IMR-90 (cell line): Measurements from ENCODE around the gene DLX2. TPM values are rescaled to one million over a fixed set of nuclear protein-coding genes. Genes with fewer than 3 reads are reported as not detected.

Experiments used
- ATAC-seq: fragments of 200-7000 bp; cut with Tn5 transposase; 2 replicates; pipeline ENCODE4 v1.9.1; 2020; ENCODE audit warnings: low read depth, mild to moderate bottlenecking, moderate library complexity
- BruUV-seq: library from RNA; stranded (reverse); fragments of 400-500 nt; replicated peaks from 2 replicates; lab custom pipeline; 2021; lab: Mats Ljungman, UMichigan
- CTCF ChIA-PET: fragments of 300-600 bp; formaldehyde crosslinking; extraction: SDS; loops from one replicate; lab custom pipeline; 2021; ENCODE audit warnings: antibody characterized with exemption; lab: Yijun Ruan, JAX
- POLR2A ChIA-PET: fragments of 300-600 bp; sonication (Branson Sonifier 250); formaldehyde crosslinking; loops from one replicate; lab custom pipeline; 2022; ENCODE audit warnings: antibody characterized with exemption; ENCODE audit not compliant: unreplicated experiment; lab: Charles Lee
- DNase-seq: peaks from one replicate; pipeline ENCODE4 v3.0.0; 2013
- H2AFZ ChIP-seq: replicated peaks from 2 replicates; pipeline ENCODE3; 2013; ENCODE audit warnings: low read length, mild to moderate bottlenecking; ENCODE audit not compliant: poor library complexity
- H2AK5ac ChIP-seq: 2 replicates; pipeline ENCODE4 v1.6.1; 2013; ENCODE audit warnings: low read depth, low read length, inconsistent platforms
- H2AK9ac ChIP-seq: replicated peaks from 2 replicates; pipeline ENCODE3; 2013; ENCODE audit warnings: mild to moderate bottlenecking, low read depth, low read length, moderate library complexity; ENCODE audit not compliant: poor library complexity
- H2BK120ac ChIP-seq: 2 replicates; pipeline ENCODE4 v1.6.1; 2013; ENCODE audit warnings: low read depth, low read length, inconsistent platforms
- H2BK15ac ChIP-seq: 3 replicates; pipeline ENCODE4 v1.6.1; 2013; ENCODE audit warnings: low read depth, low read length, inconsistent platforms
- H2BK20ac ChIP-seq: 2 replicates; pipeline ENCODE4 v1.6.1; 2013; ENCODE audit warnings: low read depth, mild to moderate bottlenecking, inconsistent platforms, low read length, moderate library complexity
- H2BK5ac ChIP-seq: 2 replicates; pipeline ENCODE4 v1.6.1; 2013; ENCODE audit warnings: mild to moderate bottlenecking, low read depth, low read length, inconsistent platforms; ENCODE audit not compliant: poor library complexity, severe bottlenecking
- H3K14ac ChIP-seq: replicated peaks from 2 replicates; pipeline ENCODE4 v1.6.1; 2013; ENCODE audit warnings: low read depth, low read length, inconsistent platforms
- H3K18ac ChIP-seq: 2 replicates; pipeline ENCODE4 v1.6.1; 2013; ENCODE audit warnings: low read depth, low read length, control low read depth
- H3K23ac ChIP-seq: 2 replicates; pipeline ENCODE4 v1.6.1; 2013; ENCODE audit warnings: low read depth, low read length, inconsistent platforms
- H3K27ac ChIP-seq: 2 replicates; pipeline ENCODE4 v1.5.1; 2013; ENCODE audit warnings: mild to moderate bottlenecking, control low read depth, low read length; ENCODE audit not compliant: insufficient read depth
- H3K27me3 ChIP-seq: 2 replicates; pipeline ENCODE4 v1.6.1; 2013; ENCODE audit warnings: low read length; ENCODE audit not compliant: control insufficient read depth, insufficient read depth
- H3K36me3 ChIP-seq: 2 replicates; pipeline ENCODE4 v1.6.1; 2013; ENCODE audit warnings: low read length, mixed read lengths; ENCODE audit not compliant: control insufficient read depth, insufficient read depth
- H3K4ac ChIP-seq: 2 replicates; pipeline ENCODE4 v1.6.1; 2013; ENCODE audit warnings: low read depth, low read length, inconsistent platforms
- H3K4me1 ChIP-seq: 2 replicates; pipeline ENCODE4 v1.6.1; 2013; ENCODE audit warnings: low read length, mixed read lengths; ENCODE audit not compliant: control insufficient read depth, insufficient read depth
- H3K4me2 ChIP-seq: 2 replicates; pipeline ENCODE4 v1.6.1; 2013; ENCODE audit warnings: low read depth, mild to moderate bottlenecking, control low read depth, low read length, moderate library complexity
- H3K4me3 ChIP-seq: 2 replicates; pipeline ENCODE4 v1.5.1; 2013; ENCODE audit warnings: low read depth, mild to moderate bottlenecking, control low read depth, low read length, moderate library complexity; ENCODE audit not compliant: insufficient read depth
- H3K56ac ChIP-seq: 2 replicates; pipeline ENCODE4 v1.6.1; 2013; ENCODE audit warnings: low read length, inconsistent platforms; ENCODE audit not compliant: insufficient read depth; ENCODE audit errors: extremely low read depth
- H3K79me1 ChIP-seq, 2 experiments: 2 replicates each; pipeline ENCODE4 v1.6.1; 2013; ENCODE audit warnings: low read length in 2 of 2, inconsistent platforms in 1 of 2, low read depth in 1 of 2
- H3K9ac ChIP-seq: 2 replicates; pipeline ENCODE4 v1.6.1; 2013; ENCODE audit warnings: low read depth, low read length, control low read depth
- H3K9me1 ChIP-seq: 2 replicates; pipeline ENCODE4 v1.6.1; 2013; ENCODE audit warnings: low read length, inconsistent platforms; ENCODE audit not compliant: insufficient read depth
- H3K9me3 ChIP-seq: 2 replicates; pipeline ENCODE4 v1.6.1; 2013; ENCODE audit warnings: low read length; ENCODE audit not compliant: control insufficient read depth, insufficient read depth
- H4K20me1 ChIP-seq: 2 replicates; pipeline ENCODE4 v1.6.1; 2013; ENCODE audit warnings: low read length, inconsistent platforms; ENCODE audit not compliant: insufficient read depth
- H4K5ac ChIP-seq: 2 replicates; pipeline ENCODE4 v1.6.1; 2013; ENCODE audit warnings: mild to moderate bottlenecking, low read depth, low read length, control low read depth
- H4K8ac ChIP-seq, 2 experiments: 2 replicates each; pipeline ENCODE4 v1.6.1; 2013; ENCODE audit warnings: low read depth in 2 of 2, low read length in 2 of 2, control low read depth in 1 of 2, inconsistent platforms in 1 of 2
- H4K91ac ChIP-seq: 2 replicates; pipeline ENCODE4 v1.6.1; 2013; ENCODE audit warnings: low read depth, low read length, inconsistent platforms; ENCODE audit not compliant: insufficient read depth
- BHLHE40 ChIP-seq: fragments of 150-350 bp; IDR thresholded peaks from 2 replicates; pipeline ENCODE4 v1.6.1; 2016; ENCODE audit warnings: mild to moderate bottlenecking, low read depth, low read length
- CTCF ChIP-seq: conservative IDR thresholded peaks from 2 replicates; pipeline ENCODE4 v1.5.1; 2012; ENCODE audit warnings: mild to moderate bottlenecking, low read depth, low read length, improper control_type of control experiment
- ELK1 ChIP-seq: fragments of 150-350 bp; IDR thresholded peaks from 2 replicates; pipeline ENCODE4 v1.6.1; 2016; ENCODE audit warnings: low read depth, mild to moderate bottlenecking, low read length, moderate library complexity, borderline replicate concordance
- FOS ChIP-seq: fragments of 150-350 bp; IDR thresholded peaks from 2 replicates; pipeline ENCODE4 v1.6.1; 2016; ENCODE audit warnings: low read depth, low read length
- MAZ ChIP-seq: IDR thresholded peaks from 2 replicates; pipeline ENCODE4 v1.6.1; 2012; ENCODE audit warnings: low read depth, mild to moderate bottlenecking, low read length, improper control_type of control experiment, moderate library complexity, borderline replicate concordance
- NFE2L2 ChIP-seq: fragments of 150-350 bp; IDR thresholded peaks from 2 replicates; pipeline ENCODE4 v1.6.1; 2016; ENCODE audit warnings: low read depth, mild to moderate bottlenecking, low read length
- POLR2A ChIP-seq: IDR thresholded peaks from 2 replicates; pipeline ENCODE4 v1.6.1; 2012; ENCODE audit warnings: mild to moderate bottlenecking, low read depth, low read length
- RAD21 ChIP-seq: IDR thresholded peaks from 2 replicates; pipeline ENCODE4 v1.6.1; 2012; ENCODE audit warnings: low read length, improper control_type of control experiment
- RCOR1 ChIP-seq: IDR thresholded peaks from 2 replicates; pipeline ENCODE4 v1.6.1; 2012; ENCODE audit warnings: mild to moderate bottlenecking, low read length, improper control_type of control experiment; ENCODE audit not compliant: insufficient replicate concordance
- RFX5 ChIP-seq: IDR thresholded peaks from 2 replicates; pipeline ENCODE4 v1.8.0; 2012; ENCODE audit warnings: low read depth, mild to moderate bottlenecking, low read length, moderate library complexity
- WGBS, 2 experiments: methylation state at CpG; one replicate each; pipeline versions ENCODE4 v1.1.5 to v1.1.7; 2013; ENCODE audit warnings: missing lambda C conversion rate in 2 of 2; ENCODE audit not compliant: insufficient read length in 1 of 2; ENCODE audit errors: extremely low coverage in 2 of 2; 5-methylcytosine and 5-hydroxymethylcytosine counted together
- dilution Hi-C: fragments of 300-500 bp; cut with HindIII; formaldehyde crosslinking; loops from one replicate; pipeline ENCODE4 v1.14.3; 2018; ENCODE audit warnings: low sequenced_read_pairs; ENCODE audit not compliant: unreplicated experiment
- in situ Hi-C: fragments of 300-500 bp; cut with MboI; formaldehyde crosslinking; loops from 3 replicates; pipeline ENCODE4 v1.14.3; 2019; ENCODE audit warnings: low sequenced_read_pairs, inconsistent platforms, mixed read lengths
- intact Hi-C: fragments of 100-400 bp; cut with micrococcal nuclease; formaldehyde crosslinking; loops from 2 replicates; pipeline ENCODE4 v1.10.0; 2022
- polyA plus RNA-seq, 3 experiments: library from polyadenylated mRNA; depleted of rRNA; stranded (reverse); fragments of >200 nt; gene quantifications; 2 replicates each; pipeline ENCODE4 v1.2.3, GENCODE V29; 2012; ENCODE audit warnings: low replicate concordance in 1 of 3
- total RNA-seq: library from RNA; depleted of rRNA; stranded (reverse); fragments of >200 nt; gene quantifications from 2 replicates; pipeline ENCODE4 v1.2.3, GENCODE V29; 2012

DLX2 gene
- total and polyA plus RNA-seq, 2 of the 4 experiments (the other 2 are of a cell fraction), result 0.38 TPM; not detected in 1

GRCh38 chr2:172073518-172073917, 29.2 kb downstream of the DLX2 start:
- dilution Hi-C loops, result no loop called here
- no peaks in the 10 kb centered on the region for H3K27me3 ChIP-seq
- ATAC-seq, result no peak
- H3K23ac ChIP-seq, result no peak overlapping the region
- POLR2A ChIA-PET, result interaction anchor here (0.6 kb wide), 1 partner anchor 12 kb away, joined by 3 read pairs; the partner anchor contains the start of gene DLX1
- H3K9me1 ChIP-seq, result no peaks in the 10 kb centered on the region
- no peaks in the 10 kb centered on the region for H3K36me3 ChIP-seq
- no peak overlapping the region for H3K4ac ChIP-seq
- no peak overlapping the region for H3K9ac ChIP-seq
- H2AK9ac ChIP-seq, result no peak overlapping the region
- H3K4me1 ChIP-seq, result no peaks in the 10 kb centered on the region
- no peaks in the 10 kb centered on the region for H3K79me1 ChIP-seq
- no peak overlapping the region for H4K8ac ChIP-seq
- no peak overlapping the region for H4K91ac ChIP-seq
- no peak overlapping the region for H3K4me3 ChIP-seq
- TF ChIP-seq BHLHE40 (no peak), ELK1 (no peak), RFX5 (no peak), CTCF (no peak), POLR2A (no peak), NFE2L2 (no peak), FOS (no peak), RCOR1 (no peak), MAZ (no peak), RAD21 (no peak)
- intact Hi-C loops, result loop anchor here (5.0 kb wide), 1 partner anchor 46 kb away; no protein-coding TSS in a partner anchor
- no peak overlapping the region for H2AK5ac ChIP-seq
- H4K20me1 ChIP-seq, result no peaks in the 10 kb centered on the region
- no peaks in the 10 kb centered on the region for H3K9me3 ChIP-seq
- no CpG with 5 or more reads among the region's 4 CpGs for WGBS, 2 experiments
- no peak overlapping the region for H3K27ac ChIP-seq
- no peak overlapping the region for H4K5ac ChIP-seq
- no peak overlapping the region for H3K56ac ChIP-seq
- H2BK120ac ChIP-seq, result no peak overlapping the region
- no peak overlapping the region for H2AFZ ChIP-seq
- DNase-seq, result no peak
- no peak overlapping the region for H3K4me2 ChIP-seq
- no peak overlapping the region for H2BK15ac ChIP-seq
- H2BK20ac ChIP-seq, result no peak overlapping the region
- H2BK5ac ChIP-seq, result no peak overlapping the region
- CTCF ChIA-PET, result no interaction called here
- BruUV-seq, result no TSS peak
- H3K18ac ChIP-seq, result no peak overlapping the region
- H3K14ac ChIP-seq, result no peak overlapping the region
- in situ Hi-C loops, result no loop called here
